HG02852 (cell line): Measurements from ENCODE around the gene EIF1B.
"Not testable (repeated sequence)": the region's sequence is repeated elsewhere in the genome, so short reads cannot be mapped to it uniquely, and the experiment has no call there.

Source experiments
- ATAC-seq: cut with Tn5 transposase; IDR thresholded peaks from one replicate; pipeline ENCODE4 v1.9.1; 2021; ENCODE audit warnings: mild to moderate bottlenecking, moderate library complexity; ENCODE audit not compliant: unreplicated experiment

EIF1B gene

DNA sequence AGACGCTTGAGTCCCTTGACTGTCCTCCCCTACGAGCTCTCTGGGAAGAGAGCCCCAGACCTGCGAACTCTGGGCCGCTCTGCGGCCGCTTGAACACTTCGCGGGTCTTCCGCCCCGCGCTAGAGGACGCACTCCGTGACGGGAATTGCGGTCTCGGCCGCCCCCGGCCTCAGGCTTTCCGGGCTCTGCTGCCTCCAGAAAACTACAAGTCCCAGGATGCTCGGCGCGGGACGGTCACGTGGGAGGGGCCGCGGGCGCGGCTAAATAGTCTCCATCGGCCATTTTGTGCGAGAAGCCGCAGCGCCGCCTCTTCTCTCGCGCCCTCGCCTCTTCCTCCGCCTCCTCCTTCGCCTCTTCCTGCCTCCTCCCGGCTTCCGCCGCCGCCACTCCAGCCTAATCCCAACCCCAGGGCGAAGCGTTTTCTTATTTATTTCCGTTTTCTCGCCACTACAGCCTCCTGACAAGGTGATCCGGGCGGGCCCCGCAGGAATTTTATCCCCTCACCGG, at the start of gene EIF1B:
Gene EIF1B, plus strand, starts transcription at position 290 of the 507 bp plus-strand sequence. CDS start 235 bp downstream, outside the sequence.
- peak; percentile 92 for ATAC-seq

DNA sequence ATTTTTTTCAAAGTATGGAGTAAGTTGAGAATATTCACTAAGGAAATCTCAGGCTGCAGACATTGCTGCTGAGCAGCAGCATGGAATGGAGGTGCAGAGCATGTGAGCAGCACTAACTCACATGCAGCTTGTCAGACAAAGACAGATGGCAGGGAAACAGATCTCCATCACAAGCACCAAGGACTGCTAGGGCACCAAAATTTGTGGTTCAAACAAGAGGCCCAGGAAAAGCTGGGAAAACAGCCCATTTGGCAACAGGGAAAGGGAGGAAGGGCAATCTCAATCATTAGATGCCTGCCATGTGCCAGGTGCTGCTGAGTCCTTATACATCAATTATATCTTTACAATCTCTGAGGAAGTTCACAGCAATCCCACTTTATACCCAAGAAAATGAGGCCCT, 47.2 kb upstream of the EIF1B start:
- no peak for ATAC-seq

DNA sequence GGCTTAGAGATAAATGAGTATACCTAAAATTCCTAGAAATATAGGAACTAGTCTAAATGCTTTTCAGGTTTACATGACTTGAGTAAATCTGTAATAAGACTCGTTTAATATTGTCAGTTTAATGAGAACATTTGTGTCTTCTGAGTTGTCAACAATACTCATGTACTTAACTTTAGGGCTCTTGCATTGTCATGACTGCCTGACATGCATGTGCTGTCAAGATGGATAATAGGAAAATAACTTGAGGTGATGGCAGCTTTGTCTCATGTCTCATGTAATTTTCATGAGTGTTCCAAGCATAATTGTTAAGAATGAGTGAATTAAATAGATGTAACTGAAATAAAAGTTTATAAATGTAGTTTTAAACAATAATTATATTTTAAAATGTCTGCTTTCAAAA, 45.1 kb upstream of the EIF1B start:
- no peak for ATAC-seq

DNA sequence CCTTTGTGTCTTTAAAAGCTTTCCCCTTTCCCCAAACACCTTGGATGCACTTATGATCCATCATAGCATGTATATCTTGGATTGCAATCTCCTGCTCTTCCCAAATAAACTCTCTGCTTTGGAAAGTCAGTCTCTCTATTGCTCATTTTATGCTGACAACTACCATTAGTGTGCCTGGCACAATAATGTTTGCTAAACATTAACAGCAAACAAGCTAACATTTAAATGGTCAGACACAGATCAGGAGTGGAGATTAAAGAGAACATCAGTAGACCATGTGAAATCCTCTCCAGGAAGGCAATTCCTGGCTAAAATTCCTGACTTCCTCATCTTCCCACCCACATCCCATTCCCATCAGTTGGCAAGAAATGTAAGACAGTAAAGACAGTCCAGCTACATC, 44.3 kb upstream of the EIF1B start:
- no peak for ATAC-seq

DNA sequence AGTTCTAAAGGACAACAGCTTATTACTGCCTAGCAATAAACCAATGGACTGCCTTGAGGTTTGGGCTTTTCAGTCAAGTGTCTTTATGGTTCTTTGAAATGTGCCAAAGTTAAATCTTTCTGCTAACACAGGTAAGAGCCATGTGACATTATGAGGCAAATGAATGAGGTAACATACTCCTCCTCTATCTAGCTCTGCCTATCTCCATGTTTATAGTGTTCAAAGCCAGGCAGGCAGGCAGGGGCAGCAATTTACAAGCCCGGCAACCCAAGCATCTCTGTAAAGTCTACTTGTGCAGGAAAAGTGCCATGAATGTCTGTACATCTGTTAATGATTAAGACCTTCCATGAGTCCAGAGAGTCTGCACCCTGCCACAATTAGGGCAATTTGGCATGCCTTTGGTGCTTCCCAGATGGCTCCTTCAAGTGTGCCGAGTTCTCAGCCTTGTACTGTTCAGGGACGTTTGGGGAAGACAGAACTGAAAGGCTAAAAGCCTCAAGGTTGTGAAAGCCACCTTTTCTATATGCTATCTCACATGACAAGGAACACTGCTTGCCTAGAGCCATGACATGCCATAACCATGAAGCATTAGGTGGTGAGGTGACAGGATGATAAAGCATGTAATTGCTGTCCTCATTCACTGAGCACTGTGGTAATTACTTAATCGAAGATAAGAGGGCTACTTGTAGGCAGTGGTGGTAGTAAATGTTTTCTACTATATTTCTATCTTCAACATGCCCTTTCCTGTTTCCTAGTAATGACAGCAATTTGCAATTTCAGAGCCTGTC, 41.4 kb upstream of the EIF1B start:
- ATAC-seq: no peak

DNA sequence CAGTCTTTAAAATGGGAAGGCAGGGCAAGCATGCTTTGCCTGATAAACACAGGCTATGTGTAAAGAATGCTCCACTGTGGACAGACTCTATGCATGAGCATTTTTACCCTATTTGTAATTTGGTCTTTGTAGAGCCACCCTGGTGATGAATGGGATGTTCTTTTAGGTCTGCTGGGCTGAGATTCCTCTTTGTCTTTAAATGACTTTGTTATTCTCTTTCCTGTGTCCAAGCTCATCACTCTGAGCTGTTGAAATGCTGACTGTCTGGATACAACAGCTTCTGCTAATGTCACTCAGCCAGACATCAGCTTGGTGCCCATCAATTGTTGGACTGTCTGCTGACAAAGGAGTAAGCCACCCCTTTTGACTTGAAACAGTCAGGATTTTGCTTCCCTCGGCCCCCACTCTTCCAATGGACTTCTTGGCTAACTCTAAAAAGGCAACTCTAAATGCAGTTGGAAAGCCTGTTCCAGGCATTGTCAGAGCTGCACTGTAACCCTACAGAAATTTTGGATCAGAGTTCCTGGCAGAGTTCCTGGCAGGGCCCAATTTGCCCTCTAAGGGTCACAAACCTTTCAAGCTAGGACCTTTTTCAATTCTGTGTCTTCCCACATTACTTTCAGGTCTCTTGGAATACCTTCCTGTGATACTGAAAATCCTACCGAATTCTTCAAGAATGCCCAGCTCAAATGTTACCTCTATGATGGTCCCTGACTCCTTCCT, 40.5 kb upstream of the EIF1B start:
- no peak for ATAC-seq

DNA sequence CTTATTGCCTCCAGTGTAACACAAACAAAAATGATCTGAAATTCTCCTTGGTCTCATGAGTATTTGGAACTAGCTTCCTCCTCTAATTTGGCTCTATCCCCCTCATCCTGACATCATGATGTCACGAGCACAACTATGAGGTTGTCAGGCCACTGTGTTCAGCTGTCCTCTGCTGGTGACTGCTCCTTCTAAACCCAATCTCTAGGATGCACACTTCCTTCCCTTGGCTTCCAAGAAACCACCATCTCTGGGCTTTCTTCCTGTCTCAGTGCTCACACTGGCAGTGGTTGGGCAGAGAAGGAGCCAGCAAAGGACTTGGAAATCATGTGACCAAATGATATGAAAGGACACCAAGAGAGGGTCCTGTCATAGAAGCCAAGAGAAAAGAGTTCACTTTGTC, 30.7 kb upstream of the EIF1B start:
- no peak for ATAC-seq

DNA sequence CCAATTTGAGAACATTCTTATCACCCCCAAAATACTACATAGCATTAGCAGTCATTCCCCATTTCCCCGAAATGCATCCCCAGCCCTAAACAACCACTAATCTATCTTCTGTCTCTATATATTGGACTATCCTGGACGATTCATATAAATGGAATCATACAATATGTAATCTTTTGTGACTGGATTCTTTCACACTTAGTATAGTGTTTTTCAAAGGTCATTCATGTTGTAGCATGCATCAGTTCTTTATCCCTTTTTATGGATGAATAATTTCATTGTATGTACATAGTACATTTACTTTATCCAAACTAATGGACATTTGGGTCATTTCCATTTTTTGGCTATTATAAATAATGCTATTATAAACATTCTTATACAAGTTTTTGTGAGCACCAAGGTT, 27.5 kb upstream of the EIF1B start:
- ATAC-seq: no peak

DNA sequence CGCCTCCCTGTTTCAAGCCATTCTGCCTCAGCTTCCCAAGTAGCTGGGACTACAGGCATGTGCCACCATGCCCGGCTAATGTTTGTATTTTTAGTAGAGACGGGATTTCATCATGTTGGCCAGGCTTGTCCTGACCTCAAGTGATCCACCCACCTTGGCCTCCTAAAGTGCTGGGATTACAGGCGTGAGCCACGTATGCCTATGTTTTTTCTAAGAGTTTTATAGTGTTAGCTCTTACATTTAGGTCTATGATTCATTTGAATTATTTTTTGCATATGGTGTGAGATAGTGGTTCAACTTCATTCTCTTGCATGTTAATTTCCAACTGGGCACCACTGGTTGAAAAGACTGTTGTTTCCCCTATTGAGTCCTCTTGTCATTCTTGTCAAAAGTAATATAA, 26.4 kb upstream of the EIF1B start:
- ATAC-seq: not testable (repeated sequence)

DNA sequence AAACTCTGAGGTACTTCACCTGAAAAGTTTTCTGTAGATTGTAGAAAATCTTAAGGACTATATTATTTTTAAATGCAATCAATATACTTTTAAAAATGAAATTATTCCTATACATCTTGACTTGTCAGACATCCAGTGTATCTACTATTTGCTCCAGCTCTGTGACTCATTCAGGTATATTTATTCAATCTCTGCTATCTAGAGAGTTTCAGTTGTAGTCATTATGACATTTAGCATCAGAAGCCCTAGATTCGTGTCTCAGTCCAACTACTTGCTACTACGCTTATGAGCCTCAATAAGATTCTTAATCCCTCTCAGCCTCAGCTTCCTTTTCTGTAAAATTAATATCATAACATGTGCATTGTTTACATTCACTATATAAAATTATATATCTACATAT, 22.3 kb upstream of the EIF1B start:
- ATAC-seq: no peak

DNA sequence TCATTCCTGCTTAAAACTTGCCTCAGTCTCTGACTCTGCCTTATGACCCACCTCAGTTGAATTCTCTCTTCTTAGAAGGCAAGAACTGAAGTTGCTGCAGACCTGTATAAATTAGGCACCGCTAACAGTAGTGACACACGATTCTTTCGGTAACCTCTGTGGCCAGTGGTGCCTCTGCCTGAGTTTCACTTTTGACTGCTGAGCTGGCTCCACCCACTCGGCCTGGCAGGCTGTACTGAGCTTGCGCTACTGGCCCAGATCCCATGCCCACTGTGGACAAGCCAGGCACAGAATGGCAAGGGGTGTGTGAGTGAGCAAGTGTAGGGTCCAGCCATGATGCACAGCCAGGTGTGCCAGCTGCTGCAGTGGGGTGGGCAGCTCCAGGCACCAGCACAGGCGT, 19.1 kb upstream of the EIF1B start:
- no peak for ATAC-seq

DNA sequence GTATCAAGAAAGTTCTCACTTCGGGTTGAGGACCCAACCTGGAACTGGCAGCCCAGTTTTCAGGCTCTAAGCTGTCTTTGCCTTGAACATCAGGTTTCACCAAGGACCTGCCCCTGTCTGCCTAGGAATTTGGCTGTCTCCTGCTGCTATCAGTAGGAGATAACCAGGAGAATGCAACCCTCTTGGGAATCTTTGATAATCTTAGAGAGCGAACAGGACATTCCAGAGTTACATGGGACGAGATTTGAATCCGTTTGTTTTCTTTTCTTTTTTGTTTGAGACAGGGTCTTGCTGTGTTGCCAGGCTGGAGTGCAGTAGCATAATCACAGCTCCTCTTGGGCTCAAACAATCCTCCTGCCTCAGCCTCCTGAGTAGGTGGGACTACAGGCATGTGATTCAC, 18.0 kb upstream of the EIF1B start:
- ATAC-seq: no peak

DNA sequence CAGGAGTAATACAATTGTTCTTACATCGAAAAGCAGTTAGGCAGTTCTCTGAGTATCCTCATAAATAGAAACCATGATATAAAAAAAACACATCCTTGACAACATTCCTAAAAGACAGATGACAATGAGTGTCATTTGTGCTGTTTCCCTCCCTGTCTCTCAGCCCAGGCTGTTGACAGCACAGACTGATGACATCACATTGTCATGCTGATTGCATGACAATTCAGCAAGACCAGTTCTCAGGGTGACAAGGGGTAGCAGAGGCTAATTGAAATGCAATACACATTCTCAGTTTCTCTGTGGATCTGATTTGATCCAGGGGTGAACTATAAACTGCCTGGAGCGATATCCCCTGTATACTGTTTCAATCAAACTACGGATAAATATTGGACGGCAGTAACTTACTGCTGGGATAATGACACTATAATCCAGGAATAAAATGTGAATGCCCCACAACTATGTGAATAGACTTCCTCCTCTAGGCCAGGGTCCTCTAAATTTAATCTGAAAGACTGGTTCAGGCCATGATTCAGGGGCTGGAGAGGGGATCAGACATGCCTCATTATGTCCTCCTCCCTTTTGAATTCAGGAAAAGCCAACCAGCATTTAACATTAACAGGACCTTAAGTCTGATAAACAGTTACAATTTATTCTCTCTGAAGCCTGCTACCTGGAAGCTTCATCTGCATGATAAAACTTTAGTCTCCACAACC, 16.7 kb upstream of the EIF1B start:
- ATAC-seq: no peak

DNA sequence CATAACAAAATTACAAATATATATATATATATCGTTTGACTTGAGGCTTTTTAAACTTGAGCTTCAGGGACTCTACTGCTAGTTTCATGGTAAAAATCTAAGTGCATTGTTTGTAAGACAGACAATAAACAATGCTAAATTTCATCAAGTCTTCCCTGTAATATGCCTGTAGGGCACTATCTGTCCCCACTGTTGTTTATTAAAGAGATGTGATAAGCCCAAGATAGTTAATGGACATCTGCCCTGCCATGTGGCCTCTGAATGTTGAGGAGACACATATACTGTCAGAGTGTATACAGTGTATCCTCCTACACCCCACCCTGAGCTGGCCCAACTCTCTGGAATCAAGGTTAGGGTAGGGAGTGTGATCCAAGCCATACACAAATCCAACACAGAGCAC, 15.1 kb upstream of the EIF1B start:
- ATAC-seq: no peak

DNA sequence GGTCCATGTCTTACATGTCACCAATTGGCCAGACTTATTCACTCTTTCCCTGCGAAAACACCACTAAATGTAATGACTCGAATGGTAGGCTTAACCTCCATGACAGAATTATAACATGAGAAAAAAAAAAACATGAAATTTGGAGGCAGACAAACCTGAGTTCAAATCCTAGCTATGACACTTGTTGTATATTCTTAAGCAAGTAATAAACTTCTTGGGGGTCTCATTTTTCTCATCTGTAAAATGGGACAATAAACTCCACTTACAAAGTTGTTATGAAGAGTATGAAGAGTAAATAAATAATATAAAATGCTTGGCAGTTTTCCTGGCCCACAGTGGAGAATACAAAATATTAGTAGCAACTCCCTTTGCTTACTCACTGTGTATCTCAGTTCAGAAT, 11.4 kb upstream of the EIF1B start:
- ATAC-seq: no peak

DNA sequence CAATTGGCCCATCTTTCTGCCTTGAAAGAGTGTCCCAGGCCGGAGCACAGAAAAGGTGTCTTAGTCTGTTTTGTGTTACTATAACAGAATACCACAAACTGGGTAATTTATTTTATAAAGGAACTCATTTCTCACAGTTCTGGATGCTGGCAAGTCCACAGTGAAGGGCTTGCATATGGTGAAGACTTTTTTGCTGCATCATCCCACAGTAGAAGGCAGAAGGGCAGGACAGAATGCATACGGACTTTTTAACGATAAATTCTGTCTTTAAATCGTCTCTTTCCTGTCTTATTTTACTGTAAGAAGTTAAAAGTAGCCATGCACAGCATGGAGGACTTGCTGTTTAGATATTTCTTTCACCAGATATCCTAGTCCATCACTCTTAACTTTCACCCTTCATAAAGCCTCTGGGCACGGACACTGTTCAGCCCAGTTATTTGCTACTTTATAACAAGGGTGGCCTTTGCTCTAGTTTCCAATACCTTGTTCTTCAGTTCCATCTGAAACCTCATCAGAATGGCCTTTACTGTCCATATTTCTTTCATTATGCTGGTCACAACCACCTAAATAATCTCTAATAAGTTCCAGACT, 10.3 kb upstream of the EIF1B start:
- ATAC-seq: no peak

DNA sequence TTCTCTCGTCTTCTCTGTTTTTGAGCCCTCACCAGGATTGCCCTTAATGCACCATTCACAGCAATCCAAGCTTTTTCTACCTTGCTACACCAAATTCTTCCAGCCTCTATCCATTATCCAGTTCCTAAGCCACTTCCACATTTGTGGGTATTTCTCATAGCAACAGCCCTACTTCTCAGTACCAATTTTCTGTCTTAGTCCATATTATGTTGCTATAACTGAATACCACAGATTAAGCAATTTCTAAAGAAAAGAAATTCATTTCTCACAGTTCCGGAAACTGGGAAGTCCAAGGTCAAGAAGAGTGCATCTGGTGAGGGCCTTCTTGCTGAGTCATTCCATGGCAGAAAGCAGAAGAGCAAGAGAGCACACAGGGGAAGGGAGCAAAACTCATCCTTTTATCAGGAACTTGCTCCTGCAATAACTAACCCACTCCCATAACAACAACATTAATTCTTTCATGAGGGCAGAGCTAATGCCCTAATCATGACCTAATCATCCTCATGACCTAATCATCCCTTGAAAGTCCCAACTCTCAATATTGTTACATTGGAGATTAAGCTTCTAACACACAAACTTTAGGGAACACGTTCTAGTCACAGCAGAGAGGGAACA, 9.7 kb upstream of the EIF1B start:
- ATAC-seq: no peak

DNA sequence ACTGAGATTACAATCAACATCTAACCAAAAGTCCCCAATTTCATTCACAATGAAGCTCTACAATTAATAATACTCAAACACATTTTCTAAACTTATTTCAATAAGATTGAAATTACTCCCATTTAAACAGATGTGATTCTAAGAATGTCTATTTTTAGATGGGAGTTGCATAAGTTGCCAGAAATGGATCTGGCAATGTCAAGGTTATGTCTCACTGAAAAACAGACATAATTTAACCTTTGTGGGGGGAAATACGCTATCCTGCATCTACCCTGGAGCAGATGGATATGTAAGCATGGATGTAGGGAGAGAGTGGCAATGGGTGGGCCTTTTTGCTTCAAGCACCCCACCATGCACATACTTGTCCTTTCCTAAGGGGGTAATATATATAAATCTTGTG, 6.7 kb upstream of the EIF1B start:
- no peak for ATAC-seq

DNA sequence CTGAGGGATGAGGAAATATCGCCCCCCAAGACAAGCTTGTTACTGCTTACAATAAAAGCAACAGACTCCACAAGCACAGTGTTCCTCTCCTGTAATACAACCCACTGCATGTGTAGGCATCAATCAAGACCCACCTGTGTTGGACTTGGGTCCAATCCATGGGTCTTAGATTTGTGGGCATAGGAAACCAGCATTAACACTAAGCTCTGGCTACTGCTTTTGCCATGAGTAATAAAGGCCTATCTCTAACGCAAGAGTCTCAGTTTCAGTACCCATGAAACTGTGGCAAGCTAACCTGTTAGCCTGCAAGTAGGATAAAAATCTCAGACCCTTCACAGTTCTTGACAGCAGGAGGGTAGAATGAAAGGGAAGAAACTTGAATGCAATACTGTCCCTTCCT, 5.2 kb upstream of the EIF1B start:
- no peak for ATAC-seq

DNA sequence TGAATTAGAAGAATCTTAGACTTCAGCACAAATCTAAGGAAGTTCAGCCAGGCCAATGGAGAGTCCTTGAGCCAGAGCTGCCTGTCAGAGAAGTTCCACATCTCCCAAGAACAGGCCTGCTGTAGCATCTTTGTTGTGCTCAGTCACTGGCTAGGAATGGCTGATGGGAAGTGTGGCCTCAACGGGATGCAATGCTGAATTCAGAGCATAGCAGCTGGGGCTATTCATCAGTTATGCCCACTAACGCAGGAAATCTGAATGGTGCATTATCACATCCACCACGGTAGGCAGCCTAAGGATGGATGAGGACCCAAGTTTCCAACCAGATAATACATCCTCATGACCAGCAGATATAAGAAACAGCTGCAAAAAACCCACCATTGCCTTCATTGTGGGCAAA, 3.2 kb upstream of the EIF1B start:
- no peak for ATAC-seq

DNA sequence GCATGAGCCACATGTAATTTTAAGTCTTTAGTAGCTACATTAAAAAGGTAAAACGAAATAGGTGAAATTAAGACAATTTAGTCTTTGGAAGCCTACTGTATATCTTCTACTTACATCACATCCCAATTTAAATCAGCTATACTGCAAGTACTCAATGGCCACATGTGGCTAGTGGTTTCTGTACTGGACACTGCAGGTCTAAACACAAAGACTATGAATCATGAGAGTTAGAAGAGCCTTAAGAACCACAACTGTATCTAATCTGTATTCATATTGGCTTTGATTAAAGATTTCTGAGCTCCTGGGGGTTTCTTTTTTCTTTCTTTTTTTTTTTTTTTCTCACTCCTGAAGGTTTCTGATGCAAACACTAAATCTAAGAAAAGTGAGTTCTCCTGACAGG, 2.3 kb upstream of the EIF1B start:
- no peak for ATAC-seq
